Astrocyte (in vitro differentiated cells and primary cell): ENCODE data around the gene APC2.

Source experiments
- EZH2 ChIP-seq: IDR thresholded peaks from 2 replicates; pipeline ENCODE4 v1.6.1; 2012; ENCODE audit warnings: mild to moderate bottlenecking, low read length, inconsistent platforms; ENCODE audit not compliant: insufficient read depth
- TF ChIP-seq, protein P1 (sequence below): IDR thresholded peaks from 2 replicates; pipeline ENCODE4 v1.5.1; 2011; ENCODE audit warnings: low read depth, mild to moderate bottlenecking, inconsistent platforms, low read length, moderate library complexity; ENCODE audit not compliant: insufficient read depth

- TF ChIP-seq, protein P1, sequence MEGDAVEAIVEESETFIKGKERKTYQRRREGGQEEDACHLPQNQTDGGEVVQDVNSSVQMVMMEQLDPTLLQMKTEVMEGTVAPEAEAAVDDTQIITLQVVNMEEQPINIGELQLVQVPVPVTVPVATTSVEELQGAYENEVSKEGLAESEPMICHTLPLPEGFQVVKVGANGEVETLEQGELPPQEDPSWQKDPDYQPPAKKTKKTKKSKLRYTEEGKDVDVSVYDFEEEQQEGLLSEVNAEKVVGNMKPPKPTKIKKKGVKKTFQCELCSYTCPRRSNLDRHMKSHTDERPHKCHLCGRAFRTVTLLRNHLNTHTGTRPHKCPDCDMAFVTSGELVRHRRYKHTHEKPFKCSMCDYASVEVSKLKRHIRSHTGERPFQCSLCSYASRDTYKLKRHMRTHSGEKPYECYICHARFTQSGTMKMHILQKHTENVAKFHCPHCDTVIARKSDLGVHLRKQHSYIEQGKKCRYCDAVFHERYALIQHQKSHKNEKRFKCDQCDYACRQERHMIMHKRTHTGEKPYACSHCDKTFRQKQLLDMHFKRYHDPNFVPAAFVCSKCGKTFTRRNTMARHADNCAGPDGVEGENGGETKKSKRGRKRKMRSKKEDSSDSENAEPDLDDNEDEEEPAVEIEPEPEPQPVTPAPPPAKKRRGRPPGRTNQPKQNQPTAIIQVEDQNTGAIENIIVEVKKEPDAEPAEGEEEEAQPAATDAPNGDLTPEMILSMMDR, result no peak
- no peak for TF ChIP-seq EZH2
Observed at GRCh38 chr19:1507192-1507660, 57.3 kb downstream of the APC2 start.
